Measurements from ENCODE around the gene NRL.

DNA sequence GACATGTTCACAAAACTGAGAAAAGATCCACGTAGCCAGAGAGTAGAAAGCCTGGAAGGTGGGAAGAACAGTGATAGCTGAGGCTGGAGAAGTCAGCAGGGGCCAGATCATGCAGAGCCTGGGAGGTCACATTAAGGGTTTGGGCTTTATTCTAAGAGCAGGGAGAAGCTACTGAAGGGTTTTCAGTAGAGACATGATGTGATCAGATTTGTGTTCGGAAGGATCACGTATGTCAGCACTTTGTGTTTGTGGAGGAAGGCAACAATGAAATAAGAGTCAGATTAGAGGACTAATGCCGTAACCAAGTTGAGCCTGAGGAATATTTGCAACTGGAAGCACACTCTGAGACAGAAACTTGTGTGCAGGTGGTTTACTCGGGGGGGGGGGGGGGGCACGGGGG is 24.9 kb downstream of the NRL start:
- TF ChIP-seq, protein P1, sequence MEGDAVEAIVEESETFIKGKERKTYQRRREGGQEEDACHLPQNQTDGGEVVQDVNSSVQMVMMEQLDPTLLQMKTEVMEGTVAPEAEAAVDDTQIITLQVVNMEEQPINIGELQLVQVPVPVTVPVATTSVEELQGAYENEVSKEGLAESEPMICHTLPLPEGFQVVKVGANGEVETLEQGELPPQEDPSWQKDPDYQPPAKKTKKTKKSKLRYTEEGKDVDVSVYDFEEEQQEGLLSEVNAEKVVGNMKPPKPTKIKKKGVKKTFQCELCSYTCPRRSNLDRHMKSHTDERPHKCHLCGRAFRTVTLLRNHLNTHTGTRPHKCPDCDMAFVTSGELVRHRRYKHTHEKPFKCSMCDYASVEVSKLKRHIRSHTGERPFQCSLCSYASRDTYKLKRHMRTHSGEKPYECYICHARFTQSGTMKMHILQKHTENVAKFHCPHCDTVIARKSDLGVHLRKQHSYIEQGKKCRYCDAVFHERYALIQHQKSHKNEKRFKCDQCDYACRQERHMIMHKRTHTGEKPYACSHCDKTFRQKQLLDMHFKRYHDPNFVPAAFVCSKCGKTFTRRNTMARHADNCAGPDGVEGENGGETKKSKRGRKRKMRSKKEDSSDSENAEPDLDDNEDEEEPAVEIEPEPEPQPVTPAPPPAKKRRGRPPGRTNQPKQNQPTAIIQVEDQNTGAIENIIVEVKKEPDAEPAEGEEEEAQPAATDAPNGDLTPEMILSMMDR (IDR thresholded peaks at IDR 0.05): no peak
- TF ChIP-seq EZH2 (IDR thresholded peaks at IDR 0.05): no peak
- TF ChIP-seq EZH2phosphoT487 (IDR thresholded peaks at IDR 0.05): no peak
